Fibroblast of mammary gland (primary cell): ENCODE data around the gene VEGFA.

ENCODE experiments used
- DNase-seq: peaks from one replicate; pipeline ENCODE4 v3.0.0-alpha.2; 2010; ENCODE audit warnings: low read depth
- H3K4me3 ChIP-seq: 2 replicates; pipeline ENCODE4 v1.5.1; 2011; ENCODE audit warnings: low read depth, mild to moderate bottlenecking, low read length, moderate library complexity; ENCODE audit not compliant: control insufficient read depth
- CTCF ChIP-seq: conservative IDR thresholded peaks from 2 replicates; pipeline ENCODE4 v1.5.1; 2011; ENCODE audit warnings: low read depth, low read length, inconsistent platforms; ENCODE audit not compliant: control insufficient read depth, insufficient read depth

Gene VEGFA

DNA sequence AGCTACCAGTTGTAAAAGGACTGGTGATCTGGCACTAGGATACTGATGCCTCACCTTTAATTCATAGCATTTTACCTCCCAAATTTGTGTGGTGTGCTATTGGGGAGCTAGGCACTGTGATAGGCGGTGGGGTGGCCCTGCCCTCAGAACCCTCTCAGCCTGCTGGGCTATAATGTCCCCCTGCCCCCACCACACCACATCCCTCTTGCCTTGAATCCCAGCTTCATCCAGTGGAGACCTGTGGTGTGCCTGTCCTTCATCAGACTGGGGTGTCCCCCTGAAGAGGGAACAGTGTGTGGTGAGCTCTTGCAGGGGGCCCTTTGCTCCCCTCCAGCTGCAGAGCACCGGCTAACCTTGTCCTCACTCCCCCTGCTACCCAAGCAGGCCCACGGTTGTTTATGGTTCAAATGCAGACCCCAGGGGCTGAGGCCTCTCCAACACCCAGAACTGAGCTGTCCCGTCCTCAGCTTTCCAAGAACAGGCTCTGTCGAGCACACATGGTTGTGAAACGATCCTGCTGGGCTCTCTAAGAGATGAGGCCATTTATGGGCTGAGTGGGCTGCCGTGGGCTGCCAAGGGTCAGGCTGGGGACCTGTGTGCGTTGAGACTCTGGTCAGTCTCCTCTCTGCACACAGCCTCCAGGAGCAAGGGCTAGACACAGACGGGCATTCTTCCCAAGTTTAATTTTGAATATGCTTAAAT is 26.9 kb upstream of the VEGFA start:
- TF ChIP-seq CTCF: no peak
- no peak for DNase-seq
- H3K4me3 ChIP-seq: no peak overlapping the region

GRCh38 chr6:43743682-43744381 is 26.2 kb upstream of the VEGFA start:
- no peak for TF ChIP-seq CTCF
- no peak overlapping the region for H3K4me3 ChIP-seq
- DNase-seq: no peak

DNA sequence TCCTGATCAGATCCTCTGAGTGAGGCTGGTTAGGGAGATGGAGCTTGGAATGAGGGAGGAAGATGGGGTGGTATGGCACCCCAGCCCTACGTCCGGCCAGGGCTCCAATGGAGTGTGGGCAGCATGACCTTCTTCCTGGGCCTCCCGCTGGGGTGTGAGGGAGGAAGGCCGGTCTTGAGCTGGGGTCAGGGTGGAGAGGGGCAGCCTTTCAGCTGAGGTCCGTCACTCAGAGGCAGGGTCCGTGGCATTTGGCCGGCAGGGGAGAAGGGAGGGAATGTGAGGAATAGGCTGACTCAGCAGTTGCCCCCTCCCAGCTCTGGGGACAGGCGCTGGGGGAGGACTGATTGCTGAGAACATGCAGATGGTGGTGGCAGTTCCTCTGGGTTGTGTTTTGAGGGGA is 25.5 kb upstream of the VEGFA start:
- no peak for TF ChIP-seq CTCF
- H3K4me3 ChIP-seq: no peak overlapping the region
- no peak for DNase-seq

- TF ChIP-seq CTCF: no peak
Observed at GRCh38 chr6:43744931-43745727, 24.9 kb upstream of the VEGFA start.

DNA sequence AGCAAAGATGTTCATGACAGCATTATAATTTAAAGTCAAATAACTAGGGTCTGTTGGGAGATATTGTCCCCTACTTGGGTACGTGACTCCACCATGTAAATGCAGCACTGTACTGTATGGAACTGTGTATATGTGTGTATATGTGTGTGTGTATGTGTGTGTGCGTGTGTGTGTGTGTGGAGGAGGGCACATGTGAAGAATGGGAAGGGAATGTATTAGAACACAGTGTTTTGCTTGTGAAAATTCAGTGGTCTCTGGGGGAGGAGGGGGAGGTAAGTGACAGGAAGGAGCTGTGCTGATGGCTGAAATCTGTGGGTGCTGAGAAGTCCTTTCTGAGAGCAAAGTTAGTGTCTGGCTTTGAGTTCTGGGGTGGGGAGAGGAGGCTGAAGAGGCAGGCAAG is 23.9 kb upstream of the VEGFA start:
- no peak overlapping the region for H3K4me3 ChIP-seq
- DNase-seq: no peak
- TF ChIP-seq CTCF: no peak

More at GRCh38 chr6:43744931-43745727, 24.9 kb upstream of the VEGFA start:
- no peak overlapping the region for H3K4me3 ChIP-seq
- DNase-seq: no peak

DNA sequence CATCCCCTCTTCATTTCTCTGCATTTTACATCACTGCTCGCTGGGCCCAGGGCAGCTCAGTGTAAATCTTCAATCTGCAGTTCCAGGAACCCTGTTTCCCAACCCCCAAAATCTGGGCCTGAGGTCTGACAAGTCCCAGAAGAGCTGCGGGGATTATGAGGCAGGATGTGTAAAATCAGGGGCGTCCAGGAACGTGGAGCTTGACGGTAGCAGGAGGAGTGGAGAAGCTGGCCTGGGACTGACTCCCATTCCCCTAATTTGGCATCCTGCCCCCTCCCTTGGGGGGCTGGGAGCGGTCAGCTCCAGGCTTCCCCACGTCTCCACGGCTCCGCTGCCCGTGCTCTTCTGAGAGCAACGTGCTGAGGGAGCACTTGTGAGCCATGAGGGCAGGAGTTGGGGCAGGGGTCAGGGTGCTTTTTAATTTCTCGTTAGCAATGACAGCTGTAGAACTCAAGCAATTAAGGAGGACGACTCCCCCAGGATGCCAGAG is 23.4 kb upstream of the VEGFA start:
- no peak overlapping the region for H3K4me3 ChIP-seq
- no peak for TF ChIP-seq CTCF
- peak; percentile 32 for DNase-seq
